ENCODE measurements around the gene MRPL11. TPM values are rescaled to one million over a fixed set of nuclear protein-coding genes. Genes with fewer than 3 reads are reported as not detected.

Gene MRPL11
- total and polyA plus RNA-seq, 10 of the 15 experiments (the other 5 are each of a cell fraction or from before 2014, with no cell fraction given): 43.5 to 248 (median 109) TPM

GRCh38 chr11:66410191-66410590 is 28.5 kb downstream of the MRPL11 start (continued):
- TF ChIP-seq PKNOX1 (IDR thresholded peaks at IDR 0.05): no peak
- no peak for TF ChIP-seq NFXL1 (IDR thresholded peaks at IDR 0.05; ENCODE audit: borderline replicate concordance)
- TF ChIP-seq FOXM1 (IDR thresholded peaks at IDR 0.05; ENCODE audit: low read depth, low read length): no peak
- TF ChIP-seq BRCA1 (IDR thresholded peaks at IDR 0.05; ENCODE audit: low read depth, low read length): no peak
- no peak for TF ChIP-seq BCL11A (IDR thresholded peaks at IDR 0.05; ENCODE audit: low read depth, low read length)
- no peak for TF ChIP-seq SP1 (IDR thresholded peaks at IDR 0.05; ENCODE audit: low read depth, low read length)
- TF ChIP-seq SUPT20H (IDR thresholded peaks at IDR 0.05; ENCODE audit: borderline replicate concordance, control insufficient read depth, low read depth, low read length): no peak
- no peak for TF ChIP-seq MYB (IDR thresholded peaks at IDR 0.05; ENCODE audit: borderline replicate concordance, low read depth, low read length)
- TF ChIP-seq ATF2 (IDR thresholded peaks at IDR 0.05; ENCODE audit: low read length): no peak
- no peak for TF ChIP-seq IRF4 (IDR thresholded peaks at IDR 0.05; ENCODE audit: low read depth, low read length)
- TF ChIP-seq SMC3 (IDR thresholded peaks at IDR 0.05; ENCODE audit: borderline replicate concordance, low read length): no peak

- H3K4me2 ChIP-seq (ENCODE audit: control insufficient read depth, insufficient read depth): peak overlapping the region; percentile 73; the same call in 1 of the 2 replicates
- no peak for ATAC-seq
- no peaks in the 10 kb centered on the region for H3K9me3 ChIP-seq (replicated peaks; ENCODE audit: control insufficient read depth, insufficient read depth, low read length)
- SMC1A ChIA-PET (ENCODE audit: uncharacterized antibody, unreplicated experiment): interaction anchor here (0.9 to 1.6 kb wide), 6 partner anchors 9 to 269 kb away, joined by 3 to 6 read pairs (median 3); no protein-coding TSS in a partner anchor
- RAD21 ChIA-PET (ENCODE audit: unreplicated experiment): interaction anchor here (1.2 to 3.1 kb wide), 5 partner anchors 12 to 269 kb away, joined by 3 to 17 read pairs (median 7); partner anchors contain the start of genes DPP3, MRPL11, NPAS4 and RBM4B
- H3K27me3 ChIP-seq (replicated peaks in 1 of 2; ENCODE audit: control insufficient read depth in 2 of 2, insufficient read depth in 2 of 2, low read length in 1 of 2): peaks cover 0 to 8% of the 10 kb centered on the region in 2 experiments; a peak in 2 of 4 replicates
- no peak overlapping the region for H3K4me3 ChIP-seq
- H2AFZ ChIP-seq (ENCODE audit: control insufficient read depth, low read depth, low read length): no peak overlapping the region
- TF ChIP-seq GABPA (IDR thresholded peaks at IDR 0.05; ENCODE audit: low read depth): no peak
- TF ChIP-seq ZZZ3 (IDR thresholded peaks at IDR 0.05; ENCODE audit: control insufficient read depth, insufficient read length, low read depth): no peak
- no peak for TF ChIP-seq ESRRA (IDR thresholded peaks at IDR 0.05; ENCODE audit: low read length)
- TF ChIP-seq SMC3 (IDR thresholded peaks at IDR 0.05; ENCODE audit: borderline replicate concordance, low read length): no peak
- TF ChIP-seq EZH2 (IDR thresholded peaks at IDR 0.05; ENCODE audit: borderline replicate concordance, control insufficient read depth, low read depth, low read length): no peak
- no peak for TF ChIP-seq RAD51 (IDR thresholded peaks at IDR 0.05)
- no peak for TF ChIP-seq ZNF207 (IDR thresholded peaks at IDR 0.05; ENCODE audit: borderline replicate concordance)
- TF ChIP-seq ZSCAN29 (IDR thresholded peaks at IDR 0.05): no peak
- no peak for TF ChIP-seq NRF1 (conservative IDR thresholded peaks at IDR 0.05; ENCODE audit: low read depth, low read length)
- POLR2A ChIA-PET: no interaction called here
- in situ Hi-C loops (cut with MboI) (loop anchor here (5.0 kb wide), 2 partner anchors 273 to 423 kb away; no protein-coding TSS in a partner anchor), intact Hi-C loops (cut with micrococcal nuclease; ENCODE audit: unreplicated experiment) (loop anchor here (2.0 kb wide), 1 partner anchor 426 kb away; no protein-coding TSS in a partner anchor)
- DNase-seq (ENCODE audit: low read depth, low spot score): no peak
- CTCF ChIA-PET: interaction anchor here (0.5 to 5.4 kb wide), 11 partner anchors 9 to 474 kb away, joined by 3 to 41 read pairs (median 14); partner anchors contain the start of genes DPP3, MRPL11, NPAS4 and RBM4B
- no peaks in the 10 kb centered on the region for H4K20me1 ChIP-seq (ENCODE audit: control insufficient read depth, insufficient read depth)
- no peak for FAIRE-seq
- H3K9ac ChIP-seq (ENCODE audit: control insufficient read depth, insufficient read depth, low read length): no peak overlapping the region
- no TSS peak for BruUV-seq (replicated peaks)
- no peaks in the 10 kb centered on the region for H3K36me3 ChIP-seq (ENCODE audit: control insufficient read depth in 2 of 2, insufficient read depth in 2 of 2, low read length in 1 of 2)
- no peaks in the 10 kb centered on the region for H3K79me2 ChIP-seq (ENCODE audit: control insufficient read depth, insufficient read depth, low read length)
- no peak overlapping the region for H3K27ac ChIP-seq (ENCODE audit: control insufficient read depth, insufficient read depth)
- no peaks in the 10 kb centered on the region for H3K4me1 ChIP-seq (ENCODE audit: control insufficient read depth, insufficient read depth, low read length)
- WGBS (ENCODE audit: insufficient coverage, insufficient replicate concordance, low lambda C conversion rate, missing lambda C conversion rate): 30% methylated on average over 7 of the region's 15 CpGs
These were observed 29.4 kb downstream of the MRPL11 start for GRCh38 chr11:66409226-66409625.

Data from GM12878 (cell line).